HG03460 (cell line): ENCODE results near the gene ZNF525.
"Not testable (repeated sequence)": the region's sequence is repeated elsewhere in the genome, so short reads cannot be mapped to it uniquely, and the experiment has no call there.

Experiments
- ATAC-seq: cut with Tn5 transposase; IDR thresholded peaks from one replicate; pipeline ENCODE4 v1.9.1; 2021; ENCODE audit not compliant: unreplicated experiment

ZNF525 gene

GRCh38 chr19:53365134-53365898, at the start of gene ZNF525:
Gene ZNF525 (plus strand): TSS chr19:53365705. CDS start chr19:53372282, 6,577 bp downstream.
- ATAC-seq = peak; percentile 98

GRCh38 chr19:53328967-53329366, 36.5 kb upstream of the ZNF525 start:
- no peak for ATAC-seq

DNA sequence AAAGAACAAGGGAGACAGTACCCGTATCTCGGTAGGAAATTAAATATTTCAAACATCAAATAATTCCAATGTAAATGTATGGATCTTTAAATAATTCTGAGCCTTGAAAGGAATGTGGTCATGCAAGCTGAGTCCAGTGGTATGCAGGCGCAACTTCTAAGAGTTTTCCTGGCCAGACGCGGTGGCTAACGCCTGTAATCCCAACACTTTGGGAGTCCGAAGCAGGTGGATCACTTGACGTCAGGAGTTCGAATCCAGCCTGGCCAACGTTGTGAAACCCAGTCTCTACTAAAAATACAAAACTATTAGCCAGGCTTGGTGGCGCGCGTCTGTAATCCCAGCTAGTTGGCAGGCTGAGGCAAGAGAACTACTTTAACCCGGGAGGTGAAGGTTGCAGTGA, 33.0 kb upstream of the ZNF525 start:
- ATAC-seq = no peak

GRCh38 chr19:53333066-53333462, 32.4 kb upstream of the ZNF525 start:
- ATAC-seq = peak; percentile 10

GRCh38 chr19:53333463-53334449, 31.7 kb upstream of the ZNF525 start, which contains the start of gene ZNF845:
Gene ZNF845 (plus strand): TSS chr19:53333749. CDS start chr19:53341308, 7,559 bp downstream.
- ATAC-seq = peak; percentile 88

GRCh38 chr19:53344403-53344802, 21.1 kb upstream of the ZNF525 start:
- not testable (repeated sequence) for ATAC-seq

DNA sequence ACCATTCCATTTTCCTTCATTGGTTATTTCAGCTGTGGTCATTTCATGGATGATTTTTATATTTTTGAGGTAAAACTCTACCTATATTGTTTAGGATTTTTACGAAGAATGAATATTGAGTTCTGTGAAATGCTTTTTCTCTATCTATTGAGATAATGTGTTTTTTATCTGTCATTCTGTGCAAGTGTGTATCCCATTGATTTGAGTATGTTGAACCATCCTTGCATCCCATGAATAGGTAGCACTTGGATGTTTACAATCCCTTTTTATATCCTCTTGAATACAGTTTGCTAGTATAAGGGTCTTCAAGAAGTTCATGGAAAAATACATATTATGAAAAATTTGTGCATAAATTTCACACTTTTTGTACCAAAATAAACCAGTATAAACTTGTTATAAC, 9.8 kb upstream of the ZNF525 start:
- ATAC-seq = no peak

GRCh38 chr19:53357821-53358581, 7.5 kb upstream of the ZNF525 start:
- ATAC-seq = no peak

- ATAC-seq = not testable (repeated sequence)
Observed at GRCh38 chr19:53360056-53360455, 5.4 kb upstream of the ZNF525 start.

GRCh38 chr19:53365899-53366493, 491 bp downstream of the ZNF525 start:
- ATAC-seq = peak; percentile 44

DNA sequence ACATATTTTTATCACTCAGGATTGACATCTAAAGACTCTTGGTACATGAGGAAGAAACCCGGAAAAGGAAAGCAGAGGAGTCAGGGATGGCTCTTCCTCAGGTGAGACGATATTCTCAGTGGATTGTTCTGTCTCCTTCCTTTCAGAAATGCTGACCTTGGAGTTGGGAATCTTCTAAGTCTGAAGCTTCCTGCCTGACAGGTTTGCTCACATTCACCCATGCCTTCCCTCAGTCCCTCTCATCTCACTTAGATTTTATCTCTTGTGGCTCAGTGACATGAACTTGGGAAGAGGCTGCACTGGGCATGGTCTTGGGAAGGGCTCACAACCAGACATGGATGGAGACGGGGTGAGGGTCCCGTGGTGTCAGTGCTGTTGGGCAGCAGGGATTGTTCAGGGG, 6.7 kb downstream of the ZNF525 start:
- ATAC-seq = no peak

DNA sequence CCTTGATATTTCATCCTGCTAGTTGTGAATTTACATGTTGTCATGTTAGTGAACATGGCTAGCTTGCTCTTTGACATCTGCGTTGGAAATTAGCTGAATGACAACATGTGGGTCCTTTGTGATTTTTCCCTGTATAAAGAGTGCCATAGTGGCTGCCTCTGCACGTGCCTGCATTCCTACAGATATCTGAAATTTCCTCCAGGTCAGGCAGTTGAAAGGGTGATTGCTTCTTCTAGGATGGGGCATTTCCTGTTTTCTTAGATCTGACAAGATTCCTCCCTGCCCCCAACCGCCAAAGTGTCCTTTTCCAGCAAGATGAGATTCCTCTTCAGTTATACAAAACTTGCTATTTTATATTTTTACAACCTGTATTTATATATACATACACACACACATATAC, 8.8 kb downstream of the ZNF525 start:
- ATAC-seq = no peak

GRCh38 chr19:53374743-53375142, 9.2 kb downstream of the ZNF525 start:
- ATAC-seq = no peak

DNA sequence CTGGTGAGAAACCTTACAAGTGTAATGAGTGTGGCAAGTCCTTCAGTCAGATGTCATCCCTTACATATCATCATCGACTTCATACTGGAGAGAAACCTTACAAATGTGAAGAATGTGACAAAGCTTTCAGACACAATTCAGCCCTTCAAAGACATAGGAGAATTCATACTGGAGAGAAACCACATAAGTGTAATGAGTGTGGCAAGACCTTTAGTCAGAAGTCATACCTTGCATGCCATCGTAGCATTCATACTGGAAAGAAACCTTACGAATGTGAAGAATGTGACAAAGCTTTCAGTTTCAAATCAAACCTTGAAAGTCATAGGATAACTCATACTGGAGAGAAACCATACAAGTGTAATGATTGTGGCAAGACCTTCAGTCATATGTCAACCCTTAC, 15.9 kb downstream of the ZNF525 start:
- no peak for ATAC-seq

- no peak for ATAC-seq
Observed at GRCh38 chr19:53388168-53388567, 22.7 kb downstream of the ZNF525 start.

DNA sequence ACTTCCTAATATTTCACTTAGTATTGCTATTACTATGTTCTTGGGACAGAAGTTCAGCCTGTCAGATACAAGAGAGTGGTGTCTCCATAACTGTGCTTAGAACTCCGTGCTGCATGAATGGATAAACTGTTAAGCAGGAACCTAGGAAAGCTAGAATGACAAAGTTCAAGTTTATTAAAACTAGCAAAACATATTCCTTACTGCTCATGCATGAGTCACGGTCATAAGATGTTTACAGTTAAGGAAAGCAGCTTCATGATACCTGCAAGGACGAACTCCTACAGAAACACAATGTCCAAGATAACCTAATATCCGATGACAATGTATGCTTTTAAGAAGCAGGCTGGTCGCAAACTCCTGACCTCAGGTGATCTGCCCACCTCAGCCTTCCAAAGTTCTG, 23.4 kb downstream of the ZNF525 start:
- ATAC-seq = no peak

GRCh38 chr19:53389571-53389970, 24.1 kb downstream of the ZNF525 start:
- ATAC-seq = no peak

- ATAC-seq = no peak
Observed at GRCh38 chr19:53389978-53390377, 24.5 kb downstream of the ZNF525 start.

DNA sequence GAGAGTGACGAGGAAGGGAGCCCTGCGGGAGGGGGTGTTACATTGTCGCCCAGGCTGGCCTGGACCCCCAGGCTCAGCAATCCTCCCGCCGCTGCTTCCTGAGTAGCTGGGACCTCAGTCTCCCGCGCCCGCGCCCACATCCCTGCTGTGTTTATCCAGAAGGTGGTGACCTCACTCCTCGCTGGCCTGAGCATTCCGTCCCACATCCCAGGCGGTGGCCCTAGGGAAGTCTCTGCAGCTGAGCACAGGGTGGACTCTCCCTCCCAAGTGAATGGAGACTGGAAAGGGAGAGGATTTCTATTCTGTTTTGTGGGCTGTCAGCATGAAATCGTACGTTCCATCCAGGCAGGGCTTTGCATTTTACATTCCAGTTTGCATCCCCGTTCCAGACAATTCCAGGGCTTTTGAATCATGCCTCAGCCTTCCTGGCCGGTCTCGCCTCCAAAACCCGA, 29.0 kb downstream of the ZNF525 start:
- ATAC-seq = no peak
